GM11168 (cell line): ENCODE measurements around the gene WDR13.
"Not testable (repeated sequence)": the region's sequence is repeated elsewhere in the genome, so short reads cannot be mapped to it uniquely, and the experiment has no call there.

Experiments
- in situ Hi-C: fragments of 300-500 bp; cut with MboI; formaldehyde crosslinking; loops from one replicate; pipeline ENCODE4 v1.12.0; 2022; ENCODE audit warnings: low sequenced_read_pairs; ENCODE audit not compliant: unreplicated experiment

Gene WDR13

GRCh38 chrX:48597353-48598264, at the start of gene WDR13:
Gene WDR13 (plus strand): TSS chrX:48597492. CDS start chrX:48597997, 505 bp downstream.
- in situ Hi-C loops: no loop called here

- in situ Hi-C loops: no loop called here
These were observed 48.4 kb upstream of the WDR13 start for GRCh38 chrX:48548871-48549270.

GRCh38 chrX:48555731-48556325, 41.5 kb upstream of the WDR13 start:
- in situ Hi-C loops: not testable (repeated sequence)

GRCh38 chrX:48558271-48558670, 39.0 kb upstream of the WDR13 start:
- in situ Hi-C loops: no loop called here

GRCh38 chrX:48559636-48560035, 37.7 kb upstream of the WDR13 start:
- in situ Hi-C loops: no loop called here

- in situ Hi-C loops: no loop called here
These were observed 37.2 kb upstream of the WDR13 start for GRCh38 chrX:48560056-48560455.

GRCh38 chrX:48560681-48561080, 36.6 kb upstream of the WDR13 start:
- in situ Hi-C loops: no loop called here

GRCh38 chrX:48569958-48570357, 27.3 kb upstream of the WDR13 start:
- in situ Hi-C loops: no loop called here

- in situ Hi-C loops: no loop called here
These were observed 23.5 kb upstream of the WDR13 start for GRCh38 chrX:48573690-48574269.

GRCh38 chrX:48574270-48575266, 22.7 kb upstream of the WDR13 start, which contains the start of gene RBM3:
Gene RBM3 (plus strand): TSS chrX:48574484. CDS start chrX:48575181, 697 bp downstream.
- in situ Hi-C loops: no loop called here

- in situ Hi-C loops: no loop called here
These were observed 21.6 kb upstream of the WDR13 start for GRCh38 chrX:48575642-48576041.

GRCh38 chrX:48576108-48576507, 21.2 kb upstream of the WDR13 start:
- in situ Hi-C loops: no loop called here

GRCh38 chrX:48578661-48579128, 18.6 kb upstream of the WDR13 start:
- in situ Hi-C loops: no loop called here

- in situ Hi-C loops: no loop called here
These were observed 18.0 kb upstream of the WDR13 start for GRCh38 chrX:48579259-48579658.

- in situ Hi-C loops: no loop called here
These were observed 16.6 kb upstream of the WDR13 start for GRCh38 chrX:48580662-48581061.

- in situ Hi-C loops: no loop called here
These were observed 12.6 kb upstream of the WDR13 start for GRCh38 chrX:48584698-48585097.

- in situ Hi-C loops: no loop called here
These were observed 7.7 kb upstream of the WDR13 start for GRCh38 chrX:48589482-48590162.

GRCh38 chrX:48590203-48591103, 6.8 kb upstream of the WDR13 start:
- in situ Hi-C loops: no loop called here
